T1000 (cell line): ENCODE data around the gene DOCK6.

Experiments used
- DNase-seq: peaks from one replicate; lab custom pipeline; 2025; ENCODE audit warnings: mixed read lengths; lab: John Stamatoyannopoulos, UW

Gene DOCK6

DNA sequence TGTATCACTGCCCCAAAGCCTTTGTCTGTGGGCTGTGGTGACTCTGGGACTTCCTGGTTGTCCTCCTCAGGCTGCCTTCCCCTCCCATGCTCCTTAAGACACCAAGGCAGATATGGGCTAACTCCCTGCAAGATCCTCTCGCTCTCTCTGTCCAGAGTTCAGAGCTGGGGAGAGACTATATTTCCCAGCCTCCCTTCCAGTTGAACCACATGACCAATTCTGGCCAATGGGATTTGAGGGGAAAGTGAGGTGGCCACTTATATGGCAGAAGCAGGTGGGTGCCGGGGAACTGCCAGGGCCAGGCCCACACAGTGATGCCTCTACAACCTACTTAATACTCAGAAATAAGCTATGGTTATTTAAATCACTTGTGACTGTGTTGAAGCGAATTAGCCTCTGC is 39.1 kb downstream of the DOCK6 start:
- no peak for DNase-seq

DNA sequence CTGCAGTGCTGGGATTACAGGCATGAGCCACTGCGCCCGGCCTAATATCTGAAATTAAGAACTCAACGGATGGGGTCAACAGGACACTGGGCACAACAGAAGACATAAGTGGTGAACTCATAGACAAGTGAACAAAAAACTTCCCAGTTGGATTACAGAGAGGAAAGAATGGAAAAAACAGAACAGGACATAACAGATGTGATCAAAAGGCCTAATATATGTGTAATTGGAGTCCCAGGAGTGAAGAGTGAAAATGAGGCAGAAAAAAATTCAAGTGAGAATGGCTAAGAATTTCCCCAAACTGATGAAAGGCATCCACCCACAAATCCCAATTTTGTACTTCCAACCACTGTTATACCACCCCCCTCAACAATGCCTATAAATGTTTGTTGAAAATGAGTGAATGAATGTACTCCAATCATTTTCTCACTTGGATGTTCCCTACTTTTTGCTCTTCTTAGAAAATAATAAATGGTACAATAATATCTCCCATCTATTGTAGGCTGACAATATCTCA is 41.2 kb downstream of the DOCK6 start:
- DNase-seq, result no peak

DNA sequence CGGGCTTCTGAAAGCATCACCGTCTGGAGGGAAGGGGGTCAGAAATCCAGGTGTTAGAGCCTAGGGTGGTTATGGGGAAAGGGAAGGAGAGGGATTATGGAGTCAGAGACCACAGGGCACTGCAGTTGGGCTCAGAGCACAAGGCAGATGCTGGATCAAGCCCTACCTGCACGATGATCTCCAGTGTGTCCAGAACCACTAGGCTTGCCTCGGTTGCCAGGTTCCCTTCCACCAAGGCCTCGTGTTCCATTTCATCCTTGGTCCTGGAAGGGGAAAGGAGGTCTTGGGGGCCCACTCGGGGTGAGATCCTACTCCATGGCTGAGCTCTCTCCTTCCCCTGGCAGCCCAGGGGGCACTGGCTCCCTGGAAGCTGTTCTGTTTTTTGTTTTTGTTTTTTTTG is 47.9 kb downstream of the DOCK6 start:
- DNase-seq, result no peak

DNA sequence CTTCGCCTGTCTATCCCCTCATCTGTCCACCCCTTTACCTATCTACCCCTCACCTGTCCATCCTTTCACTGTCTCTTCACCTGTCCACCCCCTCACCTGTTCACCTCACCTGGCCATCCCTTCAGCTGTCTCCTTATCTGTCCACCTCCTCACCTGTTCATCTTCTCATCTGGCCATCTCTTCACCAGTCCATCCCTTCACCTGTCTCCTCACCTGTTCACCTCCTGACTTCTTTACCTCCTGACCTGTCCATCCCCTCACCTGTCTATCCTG is 51.7 kb downstream of the DOCK6 start:
- no peak for DNase-seq

GRCh38 chr19:11209839-11210655 is 52.3 kb downstream of the DOCK6 start:
- DNase-seq, result no peak

- DNase-seq, result no peak
Measured at GRCh38 chr19:11208561-11209471, 53.5 kb downstream of the DOCK6 start.

- no peak for DNase-seq
Measured at GRCh38 chr19:11205939-11206570, 56.3 kb downstream of the DOCK6 start.

DNA sequence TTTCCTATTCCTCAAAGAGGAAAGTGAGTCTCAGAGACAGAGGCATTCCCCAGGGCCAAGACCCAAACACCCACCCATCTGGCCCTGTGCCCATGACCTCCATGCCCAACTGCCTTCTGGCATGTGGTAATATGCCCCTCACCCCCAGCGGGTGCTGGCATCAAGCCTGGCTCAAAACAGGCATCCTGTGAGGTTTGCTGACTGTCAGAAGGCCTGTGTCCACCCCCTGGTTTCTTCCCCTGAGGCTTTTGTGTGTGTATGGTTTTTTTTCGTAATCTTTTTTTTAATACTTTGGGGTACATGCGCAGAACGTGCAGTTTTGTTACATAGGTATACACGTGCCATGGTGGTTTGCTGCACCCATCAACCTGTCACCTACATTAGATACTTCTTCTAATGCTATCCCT is 57.4 kb downstream of the DOCK6 start:
- peak; percentile 22 for DNase-seq

DNA sequence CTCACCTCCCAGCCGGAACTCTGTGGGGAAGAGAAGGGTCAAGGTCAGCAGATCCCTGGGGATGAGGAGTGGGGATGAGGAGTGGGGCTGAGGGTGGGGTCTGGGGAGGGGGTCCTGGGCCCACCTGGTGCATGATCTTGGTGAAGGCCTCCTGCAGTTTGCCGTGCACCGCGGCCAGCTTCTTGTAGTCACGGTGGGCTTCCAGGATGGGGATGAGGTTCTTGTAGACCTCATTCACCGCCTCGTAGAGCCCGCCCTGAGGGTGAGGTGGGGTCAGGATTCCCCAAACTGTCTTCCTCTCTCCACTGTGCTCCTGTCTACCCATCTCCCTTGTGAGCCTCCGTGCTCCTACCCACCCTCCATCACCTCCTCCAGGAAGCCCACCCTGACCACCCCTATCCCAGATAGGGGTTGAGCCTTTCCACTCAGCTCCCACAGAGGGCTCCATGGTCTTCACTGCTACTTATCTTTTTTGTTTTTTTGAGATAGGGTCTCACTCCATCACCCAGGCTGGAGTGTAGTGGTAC is 58.2 kb downstream of the DOCK6 start:
- DNase-seq, result no peak

- peak; percentile 74 for DNase-seq
Measured at GRCh38 chr19:11203194-11204075, 58.9 kb downstream of the DOCK6 start.

DNA sequence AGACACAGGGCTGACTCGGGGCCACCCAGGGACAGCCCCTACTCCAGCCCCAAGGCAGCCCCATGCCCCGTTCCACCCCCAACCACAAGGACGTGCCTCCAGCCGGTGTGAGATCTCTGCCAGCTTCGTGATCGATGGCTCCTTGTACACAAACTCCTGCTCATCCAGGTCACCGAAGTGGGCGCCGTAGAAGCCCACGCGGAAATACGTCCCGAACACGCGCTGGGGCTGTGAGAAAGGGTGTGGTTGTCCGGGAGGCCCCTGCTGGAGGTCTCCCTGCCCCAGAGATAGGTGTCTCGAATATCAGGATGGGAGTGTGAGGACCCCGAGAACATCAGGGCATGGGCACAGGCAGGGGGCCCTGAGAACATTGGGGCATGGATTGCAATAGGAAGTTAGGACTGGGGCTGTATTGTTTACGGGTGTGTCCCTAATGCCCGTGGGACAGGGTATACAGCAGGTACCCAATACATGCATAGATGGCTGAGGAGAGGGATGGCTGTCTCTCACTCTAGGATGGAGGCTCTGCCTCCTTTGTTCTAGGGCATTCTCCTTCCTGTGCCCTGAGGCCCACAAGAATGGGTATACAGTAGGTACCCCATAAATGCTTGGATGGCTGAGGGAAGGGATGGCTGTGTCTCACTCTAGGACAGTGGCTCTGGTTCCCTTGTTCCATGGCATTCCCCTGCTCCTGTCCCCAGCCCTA is 59.7 kb downstream of the DOCK6 start:
- no peak for DNase-seq

DNA sequence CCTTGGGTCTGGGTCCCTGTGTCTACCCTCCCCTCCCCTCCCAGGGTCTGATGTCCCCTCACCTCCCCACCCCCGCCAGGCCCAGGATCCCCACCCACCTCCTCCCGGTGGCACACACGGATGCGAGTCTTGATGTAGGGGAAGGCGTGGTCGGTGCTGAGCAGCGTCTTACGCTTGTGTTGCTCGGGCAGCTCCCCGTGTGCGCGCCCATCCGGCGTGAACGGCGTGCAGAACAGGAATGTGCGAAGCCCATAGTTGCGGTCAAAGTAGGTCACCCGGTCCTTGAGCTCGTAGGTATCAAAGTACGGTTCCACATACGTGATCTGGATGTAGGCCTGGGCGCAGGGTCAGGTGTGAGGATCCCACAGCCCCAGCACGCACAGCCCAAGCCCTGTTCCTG is 60.5 kb downstream of the DOCK6 start:
- DNase-seq, result no peak

DNA sequence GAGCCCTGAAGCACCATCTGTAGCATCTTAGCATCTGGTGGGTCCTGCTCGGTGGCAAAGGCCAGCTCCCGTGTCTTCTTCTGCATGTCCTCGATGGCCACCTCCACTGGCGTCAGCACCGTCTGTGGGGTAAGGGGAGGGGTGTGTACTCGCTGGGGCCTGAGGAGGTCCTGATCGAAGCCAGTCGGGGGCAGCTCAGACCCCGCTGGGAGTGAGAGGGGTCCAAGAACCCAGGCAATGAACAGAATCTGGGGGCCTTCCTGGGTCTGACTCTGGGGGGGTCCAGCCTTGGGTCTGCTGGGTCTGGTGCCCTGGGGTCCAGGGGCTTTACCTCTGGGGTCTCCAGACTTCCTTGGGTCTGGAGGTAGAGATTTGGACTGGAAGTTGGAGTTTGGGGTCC is 61.4 kb downstream of the DOCK6 start:
- DNase-seq, result no peak

GRCh38 chr19:11200015-11200574 is 62.2 kb downstream of the DOCK6 start:
- no peak for DNase-seq

DNA sequence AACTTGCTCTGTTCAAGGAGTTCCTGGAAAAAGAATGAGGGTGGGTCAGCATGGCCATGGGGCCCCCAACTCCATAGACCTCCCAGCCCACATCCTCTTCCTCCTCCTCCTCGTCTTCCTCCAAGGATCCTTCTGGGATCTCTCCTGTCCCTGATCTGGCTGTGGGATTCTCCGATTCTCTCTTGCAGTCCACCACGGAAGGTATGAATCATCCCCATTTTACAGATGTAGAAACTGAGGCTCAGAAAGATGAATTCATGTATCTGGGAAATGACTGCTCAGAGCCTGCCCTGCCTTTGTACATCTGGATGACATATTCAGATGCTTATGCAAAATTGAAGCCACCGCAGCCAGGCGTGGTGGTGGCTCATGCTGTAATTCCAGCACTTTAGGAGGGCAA is 62.8 kb downstream of the DOCK6 start:
- DNase-seq, result no peak

DNA sequence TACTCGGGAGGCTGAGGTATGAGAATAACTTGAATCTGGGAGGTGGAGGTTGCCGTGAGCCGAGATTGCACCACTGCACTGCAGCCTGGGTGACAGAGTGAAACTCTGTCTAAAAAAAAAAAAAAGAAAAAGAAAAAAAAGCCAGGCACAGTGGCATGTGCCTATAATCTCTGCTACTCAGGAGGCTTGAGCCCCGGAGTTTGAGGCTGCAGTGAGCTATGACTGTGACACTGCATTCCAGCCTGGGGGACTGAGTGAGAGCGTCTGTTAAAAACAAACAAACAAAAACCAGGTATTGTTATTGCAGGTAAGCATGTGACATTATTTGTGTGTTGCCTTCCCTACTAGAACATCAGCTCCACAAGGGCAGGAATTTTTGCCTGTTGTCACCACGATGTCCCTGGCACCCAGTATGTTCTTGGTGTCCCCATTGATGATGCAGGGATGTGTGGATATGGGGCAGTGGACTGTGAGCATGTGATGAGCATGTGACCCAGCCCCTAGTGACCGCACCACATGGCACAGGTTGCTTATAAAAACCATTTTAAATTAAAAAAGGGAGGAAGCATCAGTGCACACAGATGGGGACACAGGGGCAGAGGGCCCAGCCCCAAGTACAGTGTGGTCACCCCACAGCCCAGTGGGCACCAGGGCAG is 63.4 kb downstream of the DOCK6 start:
- DNase-seq, result no peak

- no peak for DNase-seq
Measured at GRCh38 chr19:11198175-11198534, 64.2 kb downstream of the DOCK6 start.

GRCh38 chr19:11197291-11198174 is 64.8 kb downstream of the DOCK6 start, which contains the start of gene KANK2:
Gene KANK2, minus strand, starts transcription at chr19:11197545. Its CDS starts 3,034 bp downstream, at chr19:11194511.
- DNase-seq, result peak; percentile 85
